HepG2 (cell line): ENCODE data around the gene GFER. TPM values are rescaled to one million over a fixed set of nuclear protein-coding genes. Genes with fewer than 3 reads are reported as not detected.

Experiments
- ARNTL ChIP-seq: sonication (generic); formaldehyde crosslinking; IDR thresholded peaks from 2 replicates; pipeline ENCODE4 v1.4.0; 2020; ENCODE audit warnings: mild to moderate bottlenecking, missing genetic modification reagents
- BATF2 ChIP-seq: sonication (generic); formaldehyde crosslinking; IDR thresholded peaks from 2 replicates; pipeline ENCODE4 v1.8.0; 2022; ENCODE audit warnings: mild to moderate bottlenecking, missing genetic modification reagents, moderate library complexity
- DMAP1 ChIP-seq: IDR thresholded peaks from 2 replicates; pipeline ENCODE4 v1.6.1; 2016
- ERF ChIP-seq: IDR thresholded peaks from 2 replicates; pipeline ENCODE4 v1.6.1; 2018; ENCODE audit warnings: missing biosample characterization, missing genetic modification reagents
- FUBP1 ChIP-seq: sonication (generic); formaldehyde crosslinking; IDR thresholded peaks from 2 replicates; pipeline ENCODE4 v1.5.1; 2020; ENCODE audit warnings: missing genetic modification reagents, mild to moderate bottlenecking, borderline replicate concordance
- GTF2F1 ChIP-seq: fragments of 150-350 bp; IDR thresholded peaks from 2 replicates; pipeline ENCODE4 v1.6.1; 2014; ENCODE audit warnings: low read length
- KAT2B ChIP-seq: fragments of 150-350 bp; IDR thresholded peaks from 2 replicates; pipeline ENCODE4 v1.6.1; 2014; ENCODE audit warnings: low read depth, low read length, borderline replicate concordance
- MEIS1 ChIP-seq: sonication (generic); formaldehyde crosslinking; IDR thresholded peaks from 2 replicates; pipeline ENCODE4 v1.9.0; 2021; ENCODE audit warnings: mild to moderate bottlenecking, missing genetic modification reagents, moderate library complexity, borderline replicate concordance
- MXD3 ChIP-seq: IDR thresholded peaks from 2 replicates; pipeline ENCODE4 v1.6.1; 2016; ENCODE audit warnings: mild to moderate bottlenecking, missing biosample characterization, missing genetic modification reagents
- RNF219 ChIP-seq: sonication (generic); formaldehyde crosslinking; IDR thresholded peaks from 2 replicates; pipeline ENCODE4 v1.5.0; 2020; ENCODE audit warnings: mild to moderate bottlenecking, missing genetic modification reagents
- SOX6 ChIP-seq, 2 experiments: fragments of 450-650 bp in 1 of 2; sonication (generic) in 1 of 2; formaldehyde crosslinking in 1 of 2; IDR thresholded peaks; 2 replicates each; pipeline versions ENCODE4 v1.4.0 to v1.6.1; 2017 to 2020; ENCODE audit warnings: antibody characterized with exemption in 1 of 2, mild to moderate bottlenecking in 1 of 2, missing genetic modification reagents in 1 of 2
- THAP7 ChIP-seq: sonication (generic); formaldehyde crosslinking; IDR thresholded peaks from 2 replicates; pipeline ENCODE4 v1.8.1; 2023; ENCODE audit warnings: mild to moderate bottlenecking, missing genetic modification reagents
- USF2 ChIP-seq, 2 experiments: sonication (generic) in 1 of 2; formaldehyde crosslinking in 1 of 2; IDR thresholded peaks; 2 replicates each; pipeline versions ENCODE4 v1.5.1 to v1.6.1; 2011 to 2020; ENCODE audit warnings: borderline replicate concordance in 1 of 2, low read depth in 1 of 2, low read length in 1 of 2, mild to moderate bottlenecking in 1 of 2, missing genetic modification reagents in 1 of 2, moderate library complexity in 1 of 2
- ZBTB34 ChIP-seq: sonication (generic); formaldehyde crosslinking; IDR thresholded peaks from 2 replicates; pipeline ENCODE4 v1.8.0; 2022; ENCODE audit warnings: mild to moderate bottlenecking, missing genetic modification reagents
- ZNF17 ChIP-seq: sonication (generic); formaldehyde crosslinking; IDR thresholded peaks from 2 replicates; pipeline ENCODE4 v1.5.0; 2020; ENCODE audit warnings: mild to moderate bottlenecking, missing genetic modification reagents
- ZNF670 ChIP-seq: sonication (generic); formaldehyde crosslinking; IDR thresholded peaks from 2 replicates; pipeline ENCODE4 v1.8.0; 2022; ENCODE audit warnings: mild to moderate bottlenecking, missing genetic modification reagents, borderline replicate concordance
- ZNF7 ChIP-seq: IDR thresholded peaks from 2 replicates; pipeline ENCODE4 v1.6.1; 2016; ENCODE audit warnings: missing biosample characterization, missing genetic modification reagents
- ZNF75D ChIP-seq: sonication (generic); formaldehyde crosslinking; IDR thresholded peaks from 2 replicates; pipeline ENCODE4 v1.8.1; 2023; ENCODE audit warnings: missing genetic modification reagents, mild to moderate bottlenecking, borderline replicate concordance
- polyA plus RNA-seq, 8 experiments: library from polyadenylated mRNA; depleted of rRNA in 3 of 8; stranded (reverse) in 7 of 8; unstranded in 1 of 8; fragments of >200 nt; fragmentation: Illumina TruSeq in 4 of 8; extraction: Trizol in 4 of 8; gene quantifications; 2 replicates each; pipeline versions ENCODE4 v1.2.1 to v1.2.3, GENCODE V29; 2011 to 2016; ENCODE audit warnings: low read depth in 4 of 8, missing spikeins in 1 of 8, mixed read lengths in 1 of 8; ENCODE audit not compliant: insufficient read depth in 1 of 8
- total RNA-seq, 5 experiments: library from RNA; depleted of rRNA; stranded (reverse); fragments of >200 nt; fragmentation: Illumina TruSeq; extraction: Trizol; gene quantifications; 2 replicates each; pipeline ENCODE4 v1.2.3, GENCODE V29; 2016; ENCODE audit warnings: low read depth in 1 of 5

The GFER gene
- total and polyA plus RNA-seq, 2 of the 13 experiments (the other 11 are each of a cell fraction or from before 2014, with no cell fraction given), result 28.6 to 71.7 TPM

GRCh38 chr16:1971796-1972489 lies 12.1 kb upstream of the GFER start, which contains the start of gene TBL3 (continued):
- TF ChIP-seq THAP7, result peak; percentile 94
- 0 out of 2 replicates have a peak, but pooled peaks have one; percentile 34 for TF ChIP-seq MXD3
- TF ChIP-seq SOX6 (IDR thresholded peaks at IDR 0.05), result no peak
- peak; percentile 84 for TF ChIP-seq SOX6 (CRISPR knock-in tag; IDR thresholded peaks at IDR 0.05)
- TF ChIP-seq RNF219 (CRISPR knock-in tag), result peak; percentile 74; the same call in 1 of the 2 replicates
- TF ChIP-seq FUBP1 (CRISPR knock-in tag), result peak; percentile 93; the same call in 1 of the 2 replicates
- peak; percentile 94 for TF ChIP-seq ZNF670 (CRISPR knock-in tag)
- TF ChIP-seq KAT2B, result no peak
- no peak for TF ChIP-seq USF2 (IDR thresholded peaks at IDR 0.05; ENCODE audit: low read depth, low read length)
- TF ChIP-seq USF2 (CRISPR knock-in tag; IDR thresholded peaks at IDR 0.05; ENCODE audit: borderline replicate concordance), result no peak
- TF ChIP-seq ARNTL (CRISPR knock-in tag), result peak; percentile 84
- 0 out of 2 replicates have a peak, but pooled peaks have one; percentile 42 for TF ChIP-seq BATF2 (CRISPR knock-in tag)
- no peak for TF ChIP-seq ZNF75D (CRISPR knock-in tag)
- no peak for TF ChIP-seq ZBTB34 (CRISPR knock-in tag)
- no peak for TF ChIP-seq ZNF7 (CRISPR knock-in tag)
- no peak for TF ChIP-seq ZNF17 (CRISPR knock-in tag)
- TF ChIP-seq ERF (CRISPR knock-in tag), result peak; percentile 97
- no peak for TF ChIP-seq GTF2F1
- TF ChIP-seq MEIS1 (CRISPR knock-in tag), result peak; percentile 95; the same call in 1 of the 2 replicates
- TF ChIP-seq DMAP1 (CRISPR knock-in tag), result peak; percentile 95
